Tongue (tissue), 2 donors: Measurements from ENCODE around the gene MAPKAPK2. TPM values are rescaled to one million over a fixed set of nuclear protein-coding genes. Genes with fewer than 3 reads are reported as not detected.

ENCODE experiments used
- DNase-seq: peaks from one replicate; pipeline ENCODE4 v3.0.0-alpha.2; 2015
- total RNA-seq: library from RNA; depleted of rRNA; stranded (reverse); fragments of >200 nt; gene quantifications from one replicate; pipeline ENCODE4 v1.2.3, GENCODE V29; 2014

Gene MAPKAPK2
- total RNA-seq, 1 donor from 2014 or later: 44.4 TPM

DNA sequence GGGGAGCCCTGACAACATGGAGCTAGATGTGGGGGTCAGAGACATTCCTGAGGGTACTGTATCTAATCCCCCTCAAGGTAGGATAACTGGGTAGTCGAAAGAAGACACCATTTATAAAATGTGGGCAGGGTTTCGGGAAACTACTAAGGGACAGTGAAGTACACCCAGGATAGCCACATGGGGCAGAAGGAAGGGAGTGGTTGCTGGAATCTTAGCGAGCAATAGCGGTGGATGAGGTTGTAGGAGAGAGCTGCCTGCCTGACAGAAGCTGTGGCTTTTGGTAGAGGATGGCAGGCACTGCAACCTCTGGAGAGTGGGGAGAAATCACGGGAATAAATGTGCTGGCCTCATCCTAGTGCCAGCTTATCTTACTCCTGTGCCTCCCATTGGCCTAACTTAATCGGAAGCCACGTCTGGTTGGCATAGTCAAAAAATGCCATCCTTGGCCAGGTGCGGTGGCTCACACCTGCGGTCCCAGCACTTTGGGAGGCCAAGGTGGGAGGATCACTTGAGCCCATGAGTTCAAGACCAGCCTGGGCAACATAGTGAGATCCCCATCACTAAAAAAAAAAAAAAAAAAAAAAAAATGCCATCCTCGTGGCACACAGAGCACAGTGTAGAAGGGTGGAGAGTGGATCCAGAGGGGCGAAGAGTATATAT, 23.4 kb upstream of the MAPKAPK2 start:
- DNase-seq: no peak

DNA sequence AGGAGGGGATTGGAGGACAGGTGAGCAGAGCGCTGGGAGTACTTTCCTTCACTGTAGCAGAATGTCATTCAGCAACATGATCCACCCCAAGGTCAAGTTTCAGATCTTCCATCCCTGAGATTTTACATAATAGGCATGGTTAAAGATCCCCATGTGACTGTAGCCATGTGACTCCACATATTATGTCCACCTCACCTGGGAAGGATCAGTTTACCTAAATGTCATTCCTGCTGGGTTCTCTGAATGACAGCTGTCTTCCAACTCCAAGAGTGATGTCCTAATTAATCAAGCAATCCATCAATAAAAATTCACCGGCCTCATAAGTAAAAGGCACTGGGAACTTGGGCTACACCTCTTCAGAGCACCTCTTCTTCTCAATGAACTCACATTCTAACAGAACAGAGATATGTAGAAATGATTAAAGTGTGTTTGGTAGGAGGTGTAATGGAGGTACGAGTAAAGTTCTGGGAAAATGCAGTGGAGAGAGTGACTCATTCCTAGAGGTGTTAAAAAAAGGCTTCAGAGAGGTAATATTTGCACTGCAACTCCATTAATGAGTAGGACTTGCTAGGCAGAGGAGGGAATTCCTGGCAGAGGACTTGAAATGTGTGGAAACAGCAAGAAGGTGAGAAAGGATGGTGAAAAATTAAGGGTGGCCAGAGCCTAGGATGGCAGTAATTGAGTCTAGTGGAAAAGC, 22.2 kb upstream of the MAPKAPK2 start:
- DNase-seq: no peak

DNA sequence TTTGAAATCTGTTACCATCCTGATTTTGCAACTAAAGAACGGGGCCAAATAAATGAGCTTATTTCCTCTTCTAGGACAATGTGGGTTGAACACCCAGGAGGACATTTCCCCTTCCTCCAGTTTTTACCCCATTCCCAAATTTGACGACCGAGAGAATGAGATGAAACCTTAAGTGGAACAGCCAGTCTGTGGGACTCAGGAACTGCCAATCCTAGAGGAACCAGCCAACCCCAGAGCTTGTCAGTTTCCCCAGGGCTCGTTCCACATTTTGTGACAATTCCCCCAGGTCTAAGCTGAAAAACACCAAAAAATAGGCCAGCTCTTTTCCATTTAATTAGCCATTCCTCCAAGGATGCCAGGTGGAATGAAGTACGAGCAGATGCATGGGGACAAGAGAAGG, 21.3 kb upstream of the MAPKAPK2 start:
- no peak for DNase-seq

DNA sequence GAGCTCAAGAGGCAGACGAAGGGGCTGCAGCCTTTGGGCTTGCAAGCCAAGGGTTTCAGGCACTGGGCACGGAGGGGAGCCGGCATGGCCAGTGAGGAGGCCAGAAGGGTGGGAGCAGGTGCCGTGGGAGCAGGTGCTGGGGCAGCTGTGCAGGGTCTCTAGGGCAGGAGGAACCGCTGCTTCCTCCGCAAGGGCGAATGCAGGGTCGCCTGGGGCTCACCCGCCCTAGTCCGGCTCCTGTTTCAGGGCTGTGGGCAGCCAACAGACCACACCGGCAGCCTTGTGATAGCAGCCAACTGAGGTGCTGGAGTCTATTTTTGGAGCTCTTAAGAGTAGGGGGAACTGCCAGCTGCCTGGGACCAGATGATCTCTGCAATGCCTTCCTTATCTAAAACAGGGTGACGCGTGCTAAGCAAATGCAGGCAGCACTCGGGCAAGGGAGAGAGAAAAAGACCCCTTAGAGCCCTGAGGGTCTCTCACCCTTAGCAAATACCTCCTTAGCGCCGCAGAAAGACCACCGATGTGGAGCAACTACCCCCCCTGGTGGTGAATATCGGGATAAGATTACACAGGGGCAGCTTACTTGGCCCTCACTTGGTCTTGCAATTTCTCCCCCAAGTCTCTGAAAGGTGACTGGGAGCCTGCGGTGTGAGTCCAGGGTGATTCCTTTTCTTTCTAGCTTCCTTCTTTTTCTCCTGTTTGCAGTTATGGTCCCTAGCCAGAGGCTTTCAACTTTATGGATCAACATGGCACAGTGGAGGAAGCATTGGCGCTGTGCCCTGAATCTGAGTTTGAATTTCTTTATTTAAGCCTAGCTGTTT, 20.7 kb upstream of the MAPKAPK2 start:
- DNase-seq: peak; percentile 90

DNA sequence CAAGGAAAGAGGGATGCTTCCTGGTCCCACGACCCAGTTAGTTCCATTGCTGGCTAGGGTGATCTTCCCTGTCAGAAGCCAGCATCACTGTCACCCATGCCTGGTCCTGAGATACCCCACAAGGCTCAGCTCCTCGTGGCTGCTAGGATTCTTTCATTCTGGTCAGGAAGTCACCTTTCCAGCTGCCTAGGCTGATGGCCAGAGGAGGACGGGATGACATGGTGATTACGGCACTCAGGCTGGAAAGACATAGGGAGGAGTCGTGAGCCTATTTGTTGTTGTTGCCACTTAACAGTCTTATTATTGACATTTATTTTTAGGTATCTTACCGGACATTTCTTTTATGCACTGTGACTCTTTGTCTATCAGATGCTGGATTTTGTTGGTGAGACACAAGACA, 20.0 kb upstream of the MAPKAPK2 start:
- no peak for DNase-seq

DNA sequence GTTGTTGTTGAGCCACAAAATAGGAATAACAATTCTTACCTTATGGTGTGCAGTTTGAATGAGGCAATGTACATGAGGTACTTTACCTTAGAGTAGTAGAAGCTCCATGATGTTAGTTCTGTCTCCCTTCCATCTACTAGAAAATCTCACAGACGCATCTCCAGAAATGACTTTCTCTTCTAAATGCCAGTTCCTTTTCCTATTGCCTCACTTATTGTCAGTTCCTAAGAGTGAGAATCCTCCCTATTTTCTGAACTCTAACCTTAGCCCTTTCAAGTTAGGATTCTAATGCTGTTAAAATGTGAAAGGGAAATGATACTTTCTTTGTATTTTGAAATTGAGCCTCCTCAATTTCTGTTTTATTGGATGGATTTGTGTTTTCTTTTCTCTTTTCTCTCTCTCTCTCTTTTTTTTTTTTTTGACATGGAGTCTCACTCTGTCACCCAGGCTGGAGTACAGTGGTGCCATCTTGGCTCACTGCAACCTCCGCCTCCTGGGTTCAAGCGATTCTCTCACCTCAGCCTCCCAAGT, 18.6 kb upstream of the MAPKAPK2 start:
- no peak for DNase-seq

DNA sequence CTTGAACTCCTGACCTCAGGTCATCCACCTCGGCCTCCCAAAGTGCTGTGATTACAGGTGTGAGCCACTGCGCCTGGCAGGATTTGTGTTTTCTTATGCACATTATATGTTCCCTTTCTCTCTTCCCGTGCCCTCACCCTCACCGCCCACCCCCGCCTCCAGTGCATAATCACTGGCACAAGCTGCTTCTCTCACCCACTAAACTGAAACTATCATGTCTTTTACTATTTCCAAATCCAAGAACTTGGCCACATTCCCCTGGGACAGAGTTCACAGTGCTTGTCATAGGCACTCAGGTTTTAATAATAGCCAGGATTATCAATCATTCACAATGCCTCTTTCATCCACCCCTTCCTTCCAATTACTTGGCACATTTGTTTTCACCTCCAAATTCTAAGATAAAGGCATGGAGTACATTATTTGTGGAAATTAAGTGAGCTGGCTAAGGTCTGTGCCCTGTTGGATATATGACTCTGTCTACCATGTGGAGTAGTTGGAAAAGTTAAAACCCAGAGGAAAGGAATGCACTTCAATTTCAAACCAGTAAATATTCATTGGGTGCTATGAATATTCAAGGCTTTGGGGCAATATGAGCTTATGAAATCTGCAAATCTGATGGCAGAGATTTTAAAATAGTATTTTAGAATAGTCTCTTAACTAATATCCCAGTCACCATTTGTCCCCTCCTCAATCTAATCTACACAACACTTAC, 17.6 kb upstream of the MAPKAPK2 start:
- no peak for DNase-seq

DNA sequence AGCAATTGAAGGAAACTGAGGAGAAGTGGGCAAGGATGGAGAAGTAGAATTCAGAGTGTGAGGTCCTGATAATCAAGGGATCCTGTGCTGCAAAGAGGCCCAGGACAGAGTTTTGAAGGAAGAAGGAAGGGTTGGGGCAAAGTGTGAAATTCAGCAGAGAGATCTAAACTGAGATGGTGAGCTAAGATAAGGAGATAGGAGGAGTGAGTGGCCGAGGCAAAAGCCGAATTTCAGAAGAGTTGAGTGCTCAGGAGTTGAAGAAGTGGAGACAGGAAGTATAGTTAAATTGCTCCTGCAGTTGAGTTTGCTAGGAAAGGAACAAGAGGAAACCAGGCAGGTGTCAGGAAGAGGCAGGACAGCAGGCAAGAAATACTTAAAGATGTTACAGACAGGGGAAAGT, 16.4 kb upstream of the MAPKAPK2 start:
- no peak for DNase-seq

DNA sequence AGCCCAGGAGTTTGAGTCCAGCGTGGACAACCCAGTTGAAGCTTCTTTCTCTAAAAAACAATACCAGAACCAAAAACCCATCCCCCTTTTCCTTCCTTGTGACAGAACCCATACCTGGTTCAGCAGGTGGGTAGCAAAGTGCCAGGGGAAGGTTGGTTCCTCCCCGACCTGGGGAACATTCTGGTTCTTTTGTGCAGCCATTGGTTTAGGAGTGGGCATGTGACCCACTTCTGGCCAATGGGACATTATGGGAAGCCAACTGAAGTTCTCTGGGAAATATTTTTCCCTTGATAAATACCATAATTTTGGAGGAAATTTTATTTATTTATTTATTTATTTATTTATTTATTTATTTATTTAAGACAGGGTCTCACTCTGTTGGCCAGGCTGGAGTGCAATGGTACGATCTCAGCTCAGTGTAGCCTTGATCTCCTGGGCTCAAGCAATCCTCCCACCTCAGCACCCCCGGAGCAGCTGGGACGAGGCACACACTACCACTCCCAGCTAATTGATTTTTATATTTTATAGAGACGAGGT, 15.8 kb upstream of the MAPKAPK2 start:
- DNase-seq: no peak

DNA sequence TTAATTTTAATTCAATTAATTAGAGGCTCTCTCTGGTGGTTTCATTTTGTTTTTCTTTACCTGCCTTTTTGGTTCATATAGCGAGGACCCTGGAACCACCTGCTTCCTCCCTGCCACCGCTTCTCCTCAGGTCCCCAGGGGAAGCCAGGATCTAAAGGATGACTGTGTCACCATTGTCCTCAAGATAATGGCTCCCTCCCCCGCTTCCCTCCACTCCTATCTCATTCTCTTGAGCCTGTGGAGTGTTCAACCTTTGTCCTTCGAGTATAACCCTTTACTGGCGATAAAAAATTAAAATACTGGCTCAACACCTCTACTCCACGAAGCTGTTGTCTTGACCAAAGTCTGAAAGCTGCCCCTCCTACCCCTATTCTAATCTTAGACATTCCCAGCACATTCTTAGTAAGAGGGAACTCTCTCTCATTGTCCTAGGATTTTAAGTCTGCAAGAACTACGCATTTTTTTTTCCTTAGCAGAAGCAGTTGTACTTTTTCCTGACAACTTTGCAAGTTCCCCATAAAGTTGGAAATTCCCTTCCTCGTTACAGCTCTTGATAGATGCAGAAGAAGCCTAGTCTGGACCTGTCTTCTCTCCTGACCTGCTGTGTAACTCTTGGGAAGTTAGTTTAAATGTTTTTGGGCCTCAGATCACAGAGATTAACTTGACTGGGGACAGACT, 12.6 kb upstream of the MAPKAPK2 start:
- DNase-seq: no peak

DNA sequence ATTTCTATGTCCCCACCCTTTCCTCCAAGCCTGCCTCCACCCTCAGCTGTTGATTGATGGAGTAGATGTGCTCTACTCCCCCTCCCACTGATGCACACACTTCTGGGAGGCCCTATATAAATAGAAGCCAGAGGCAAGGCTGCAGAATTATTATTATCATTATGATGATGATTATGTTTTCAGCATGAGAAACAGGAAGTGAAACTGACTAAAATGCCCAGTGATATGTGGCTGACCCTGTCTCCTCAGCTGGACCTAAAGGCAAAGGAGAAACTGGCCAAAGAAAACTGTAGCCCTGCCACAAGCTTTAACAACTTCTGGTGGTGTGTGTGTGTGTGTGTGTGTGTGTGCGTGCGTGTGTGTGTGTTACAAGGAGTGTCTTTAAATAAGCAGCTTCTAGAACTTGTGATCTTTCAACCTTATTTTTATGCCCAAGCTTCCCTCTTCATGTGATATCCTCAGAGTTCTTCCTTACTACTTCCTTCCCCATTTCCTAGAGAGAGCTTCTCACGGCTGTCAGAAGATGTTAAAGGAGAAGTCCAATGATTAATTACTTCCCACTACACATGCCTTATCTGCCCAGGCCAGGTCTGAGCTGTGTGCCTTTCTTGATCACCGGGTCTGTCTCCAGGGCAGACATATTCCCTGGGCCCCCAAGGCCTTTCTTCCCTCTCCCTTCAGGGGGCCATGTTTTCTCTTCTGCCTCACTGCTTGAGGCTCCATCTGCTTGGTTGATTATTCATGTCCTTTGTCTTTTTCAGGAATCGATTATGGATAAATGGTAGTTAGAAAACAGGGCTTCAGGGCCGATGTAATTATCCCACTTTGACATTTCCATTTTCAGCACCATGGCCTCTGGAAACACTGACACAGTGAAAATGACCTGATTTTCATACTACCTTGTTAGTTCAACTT, 11.6 kb upstream of the MAPKAPK2 start:
- peak; percentile 52 for DNase-seq

DNA sequence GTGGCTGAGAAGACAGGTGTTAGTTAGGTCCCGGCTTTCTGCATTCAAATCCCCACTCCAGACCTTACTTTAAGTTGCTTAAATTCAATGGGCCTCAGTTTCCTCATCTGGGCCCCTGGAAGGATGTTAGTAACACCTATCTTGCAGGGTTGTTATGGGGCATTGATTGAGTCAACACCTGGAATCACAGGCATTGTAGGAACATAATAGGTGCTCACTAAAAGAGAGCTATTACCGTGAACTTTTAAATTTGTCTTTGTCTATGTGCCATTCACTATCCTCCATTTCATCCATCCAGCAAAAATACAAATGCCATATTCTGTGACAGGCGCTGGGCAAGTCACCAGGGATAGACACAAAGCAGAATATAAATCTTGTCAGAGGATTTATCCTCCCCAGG, 10.5 kb upstream of the MAPKAPK2 start:
- no peak for DNase-seq

DNA sequence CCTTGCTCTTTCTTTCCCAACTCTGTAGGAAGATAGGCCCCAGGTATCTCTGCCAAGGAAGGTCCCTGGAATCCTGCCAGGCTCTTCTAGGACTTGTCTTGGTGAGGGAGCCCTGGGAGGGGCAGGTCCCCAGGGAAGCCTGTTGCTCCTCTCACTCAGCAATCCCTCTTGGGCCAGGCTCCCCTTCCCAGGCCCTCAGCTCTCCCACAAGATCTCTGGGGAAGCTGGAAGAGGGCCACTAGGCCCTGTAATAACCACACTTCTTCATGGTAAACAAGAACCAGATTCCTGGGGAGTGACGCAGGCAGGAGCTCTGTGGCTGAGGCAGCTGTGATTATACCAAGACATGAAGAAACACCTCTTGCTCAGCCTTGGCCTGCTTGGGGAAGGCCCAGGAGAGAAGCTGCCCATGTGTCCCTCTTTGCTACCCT, 9.9 kb upstream of the MAPKAPK2 start:
- peak; percentile 80 for DNase-seq

DNA sequence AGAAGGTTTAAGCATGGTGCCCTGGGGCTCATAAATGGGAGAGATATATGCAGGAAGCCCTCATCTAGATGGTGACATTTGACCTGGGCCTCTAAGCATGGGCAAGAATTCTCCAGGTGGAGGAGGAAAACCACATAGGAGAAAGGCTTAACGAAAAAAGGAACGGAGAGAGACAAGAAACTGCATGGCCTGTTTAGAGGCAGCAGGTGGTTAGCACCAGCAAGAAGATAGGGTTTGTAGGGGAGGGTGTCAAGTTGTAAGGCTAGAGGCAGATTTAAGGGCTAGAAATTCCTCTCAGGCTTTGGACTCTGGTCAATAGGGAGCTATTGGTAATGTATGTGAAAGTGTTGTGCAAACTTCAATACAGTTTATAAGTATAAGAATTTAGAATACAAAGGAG, 8.2 kb upstream of the MAPKAPK2 start:
- no peak for DNase-seq

DNA sequence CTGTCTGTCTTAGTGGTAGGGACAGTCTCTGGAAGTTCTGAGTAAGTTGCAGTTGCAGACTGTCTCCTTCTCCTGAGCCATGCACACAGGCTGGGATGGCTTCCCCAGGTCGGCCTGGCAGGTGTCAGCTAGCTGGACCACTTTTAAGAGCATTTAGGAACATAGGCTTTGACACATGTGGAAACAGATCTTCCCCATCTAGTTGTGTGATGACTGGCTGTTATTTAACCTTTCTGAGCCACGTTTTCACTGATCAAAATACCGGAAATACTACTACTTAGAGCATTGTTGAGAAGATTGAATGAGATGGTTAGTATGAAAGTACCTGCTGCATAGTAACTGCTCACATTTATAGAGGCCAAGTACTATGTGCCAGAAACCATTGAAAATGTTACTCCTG, 6.2 kb upstream of the MAPKAPK2 start:
- no peak for DNase-seq

DNA sequence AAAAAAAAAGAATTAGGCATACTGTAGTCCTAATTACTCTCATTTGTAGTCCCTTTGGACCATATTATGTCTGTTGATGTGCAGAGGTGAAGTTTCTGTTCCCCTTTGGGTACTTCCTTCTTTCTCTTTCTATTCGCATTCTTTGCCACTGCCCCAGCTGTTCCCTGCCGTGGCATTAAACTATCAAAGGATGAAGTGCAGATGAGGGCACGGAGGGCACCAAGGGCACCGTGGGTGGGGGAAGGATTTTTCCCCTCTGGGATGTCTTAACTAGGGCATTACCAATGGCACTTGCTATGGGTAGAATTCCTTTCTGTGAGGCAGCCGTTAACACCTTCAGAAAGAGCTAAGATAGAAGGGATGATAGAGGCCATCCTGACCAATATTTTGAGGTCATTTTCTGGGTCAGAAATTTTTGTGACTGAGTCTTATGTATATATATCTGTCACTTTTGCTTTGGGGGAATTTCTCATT, 4.9 kb upstream of the MAPKAPK2 start:
- DNase-seq: no peak

DNA sequence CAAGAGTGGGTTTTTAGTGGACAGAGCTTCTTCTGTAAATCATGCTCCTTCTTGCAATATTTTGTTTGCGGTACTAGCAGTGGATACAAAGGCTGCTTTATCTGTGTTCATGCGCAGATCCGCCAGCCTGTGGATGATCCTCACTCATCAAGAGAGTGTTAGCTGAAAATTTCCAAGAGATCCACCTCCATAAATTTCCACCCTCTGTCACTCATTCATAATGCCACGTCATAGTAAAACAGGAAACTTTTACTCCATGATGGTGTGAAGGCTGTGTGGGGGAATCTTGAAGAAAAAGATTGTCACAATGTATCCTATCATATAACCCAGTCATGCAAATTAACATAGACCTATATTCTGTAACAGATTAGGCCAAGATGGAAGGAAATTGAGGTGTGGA, 4.4 kb upstream of the MAPKAPK2 start:
- DNase-seq: no peak

DNA sequence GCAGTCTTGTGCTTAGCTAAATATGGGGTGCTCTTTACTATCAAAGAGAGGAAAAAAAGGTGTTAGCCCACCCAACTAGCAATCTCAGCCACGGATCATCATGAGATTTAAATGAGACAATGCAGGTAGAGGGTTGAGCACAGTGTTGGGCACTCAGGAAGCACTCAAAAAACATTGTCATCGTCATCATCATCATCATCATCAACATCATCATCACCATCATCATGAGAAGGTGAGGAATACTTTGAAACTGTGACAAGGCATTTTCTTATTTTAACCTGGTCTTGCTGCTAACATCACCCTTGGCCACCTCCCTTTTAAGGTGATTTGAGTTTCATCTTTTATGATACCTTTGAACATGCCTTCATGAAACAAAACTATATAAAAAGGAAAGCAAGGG, 3.3 kb upstream of the MAPKAPK2 start:
- no peak for DNase-seq

DNA sequence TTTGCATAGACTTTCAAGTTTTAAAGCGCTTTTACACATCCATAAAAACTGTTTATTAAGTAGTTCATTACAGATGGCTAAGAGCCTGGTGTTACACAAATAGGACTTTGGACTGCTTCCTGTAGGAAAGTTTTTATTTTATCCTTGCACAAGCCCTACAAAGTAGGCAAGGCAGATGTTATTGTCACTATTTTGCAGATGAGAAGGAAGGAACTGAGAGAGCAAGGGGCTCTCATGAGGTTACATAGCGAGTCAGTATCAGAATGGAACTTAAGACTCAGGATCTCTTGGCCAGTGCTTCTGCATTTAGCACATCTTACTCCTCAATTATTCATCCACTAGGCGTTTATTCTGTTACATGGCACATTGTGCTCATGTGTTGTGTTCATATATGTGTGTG, 2.6 kb upstream of the MAPKAPK2 start:
- DNase-seq: no peak

DNA sequence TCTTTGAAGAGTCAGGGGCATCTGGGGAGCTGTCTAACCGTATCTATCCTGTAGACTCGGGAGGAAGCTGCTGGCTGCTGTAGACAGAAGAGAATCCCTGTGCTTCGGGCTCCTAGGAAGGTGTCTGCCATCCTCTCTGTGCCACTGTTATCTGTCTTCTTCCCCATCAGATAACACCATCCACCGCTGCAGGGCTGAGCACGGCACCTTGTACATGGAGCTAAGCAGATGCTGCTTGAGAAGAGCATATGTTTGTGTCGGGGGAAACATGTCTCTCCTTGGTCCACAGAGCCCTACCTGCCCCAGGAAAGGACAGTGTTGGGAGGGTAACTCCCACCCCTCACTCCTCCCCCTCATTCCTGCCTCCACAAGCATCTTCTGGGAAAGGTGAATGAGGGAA, 1.4 kb upstream of the MAPKAPK2 start:
- DNase-seq: no peak
